GM12865 (cell line): ENCODE data around the gene FADS2.
"Not testable (repeated sequence)": the region's sequence is repeated elsewhere in the genome, so short reads cannot be mapped to it uniquely, and the experiment has no call there.

Experiments
- DNase-seq: peaks from one replicate; pipeline ENCODE4 v3.0.0; 2010; ENCODE audit warnings: low read depth
- H3K4me3 ChIP-seq: 2 replicates; pipeline ENCODE4 v1.5.1; 2011; ENCODE audit warnings: mild to moderate bottlenecking, low read depth, low read length, control low read depth
- TF ChIP-seq, protein P1 (sequence below): IDR thresholded peaks from 2 replicates; pipeline ENCODE4 v1.5.1; 2011; ENCODE audit warnings: low read length, control low read depth, low read depth, inconsistent platforms; ENCODE audit not compliant: insufficient read depth; ENCODE audit errors: missing control alignments

FADS2 gene

DNA sequence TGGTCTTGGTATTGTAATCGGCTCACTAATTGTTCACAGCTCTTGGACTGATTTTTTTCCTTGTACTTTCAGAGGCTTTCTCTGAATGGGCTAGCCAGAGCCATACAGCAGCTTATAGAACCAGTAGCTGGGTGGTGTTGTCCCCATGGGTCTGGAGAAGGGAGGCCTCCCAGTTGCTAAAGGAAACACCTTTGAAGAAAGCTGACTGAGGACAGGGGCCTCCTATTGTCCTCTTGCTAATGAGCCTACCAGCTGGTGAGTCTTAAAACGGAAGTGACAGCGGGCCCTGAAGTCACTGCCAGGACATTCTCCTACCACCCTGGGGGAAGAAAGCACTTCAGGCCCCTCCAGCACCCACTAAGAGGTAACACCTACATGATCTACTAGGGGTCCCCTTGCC, 53.3 kb downstream of the FADS2 start:
- H3K4me3 ChIP-seq = no peak overlapping the region
- DNase-seq = no peak
- TF ChIP-seq, protein P1, sequence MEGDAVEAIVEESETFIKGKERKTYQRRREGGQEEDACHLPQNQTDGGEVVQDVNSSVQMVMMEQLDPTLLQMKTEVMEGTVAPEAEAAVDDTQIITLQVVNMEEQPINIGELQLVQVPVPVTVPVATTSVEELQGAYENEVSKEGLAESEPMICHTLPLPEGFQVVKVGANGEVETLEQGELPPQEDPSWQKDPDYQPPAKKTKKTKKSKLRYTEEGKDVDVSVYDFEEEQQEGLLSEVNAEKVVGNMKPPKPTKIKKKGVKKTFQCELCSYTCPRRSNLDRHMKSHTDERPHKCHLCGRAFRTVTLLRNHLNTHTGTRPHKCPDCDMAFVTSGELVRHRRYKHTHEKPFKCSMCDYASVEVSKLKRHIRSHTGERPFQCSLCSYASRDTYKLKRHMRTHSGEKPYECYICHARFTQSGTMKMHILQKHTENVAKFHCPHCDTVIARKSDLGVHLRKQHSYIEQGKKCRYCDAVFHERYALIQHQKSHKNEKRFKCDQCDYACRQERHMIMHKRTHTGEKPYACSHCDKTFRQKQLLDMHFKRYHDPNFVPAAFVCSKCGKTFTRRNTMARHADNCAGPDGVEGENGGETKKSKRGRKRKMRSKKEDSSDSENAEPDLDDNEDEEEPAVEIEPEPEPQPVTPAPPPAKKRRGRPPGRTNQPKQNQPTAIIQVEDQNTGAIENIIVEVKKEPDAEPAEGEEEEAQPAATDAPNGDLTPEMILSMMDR = no peak

DNA sequence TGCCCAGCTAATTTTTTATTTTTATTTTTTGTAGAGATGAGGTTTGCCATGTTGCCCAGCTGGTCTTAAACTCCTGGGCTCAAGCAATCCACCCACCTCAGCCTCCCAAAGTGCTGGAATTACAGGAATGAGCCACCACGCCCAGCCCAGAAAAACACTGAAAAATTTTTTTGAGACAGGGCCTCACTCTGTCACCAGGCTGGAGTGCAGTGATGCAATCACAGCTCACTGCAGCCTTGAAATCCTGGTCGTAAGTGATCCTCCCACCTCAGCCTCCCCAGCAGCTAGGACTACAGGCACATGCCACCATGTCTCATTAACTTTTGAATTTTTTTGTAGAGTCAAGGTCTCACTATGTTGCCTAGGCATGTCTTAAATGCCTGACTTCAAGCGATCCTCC, 54.2 kb downstream of the FADS2 start:
- not testable (repeated sequence) for DNase-seq, H3K4me3 ChIP-seq

DNA sequence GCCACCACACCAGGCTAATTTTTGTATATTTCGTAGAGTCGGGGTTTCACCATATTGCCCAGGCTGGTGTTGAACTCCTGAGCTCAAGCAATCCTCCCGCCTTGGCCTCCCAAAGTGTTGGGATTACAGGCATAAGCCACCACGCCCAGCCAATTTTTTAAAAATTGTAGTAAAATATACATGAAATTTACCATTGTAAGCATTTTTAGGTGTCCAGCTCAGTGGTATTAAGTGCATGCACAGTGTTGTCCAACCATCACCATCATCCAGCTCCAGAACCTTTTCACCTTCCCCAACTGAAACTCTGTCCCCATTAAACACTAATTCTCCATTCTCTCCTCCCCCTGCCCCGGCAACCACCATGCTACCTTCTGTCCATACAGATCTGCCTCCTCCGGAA, 54.8 kb downstream of the FADS2 start:
- no peak for DNase-seq
- TF ChIP-seq, protein P1 = no peak
- no peak overlapping the region for H3K4me3 ChIP-seq

DNA sequence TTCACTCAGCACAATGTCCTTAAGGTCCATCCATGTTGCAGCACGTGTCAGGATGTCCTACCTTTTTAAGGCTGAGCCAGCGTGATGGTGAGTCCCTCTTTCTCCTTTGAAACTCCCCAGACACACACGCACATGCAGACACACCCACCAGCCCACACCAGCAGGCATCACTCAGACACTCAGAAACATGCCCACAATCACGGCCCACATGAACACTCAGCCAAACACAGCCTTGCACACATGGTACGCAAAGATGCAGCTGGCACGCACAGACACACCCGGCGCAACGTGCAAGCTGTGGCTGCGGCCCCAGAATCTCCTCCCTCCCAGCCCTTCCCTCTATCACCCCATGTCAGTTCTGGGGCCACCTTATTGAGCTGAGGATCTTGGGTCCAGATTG, 55.2 kb downstream of the FADS2 start:
- DNase-seq = no peak
- TF ChIP-seq, protein P1 = no peak

DNA sequence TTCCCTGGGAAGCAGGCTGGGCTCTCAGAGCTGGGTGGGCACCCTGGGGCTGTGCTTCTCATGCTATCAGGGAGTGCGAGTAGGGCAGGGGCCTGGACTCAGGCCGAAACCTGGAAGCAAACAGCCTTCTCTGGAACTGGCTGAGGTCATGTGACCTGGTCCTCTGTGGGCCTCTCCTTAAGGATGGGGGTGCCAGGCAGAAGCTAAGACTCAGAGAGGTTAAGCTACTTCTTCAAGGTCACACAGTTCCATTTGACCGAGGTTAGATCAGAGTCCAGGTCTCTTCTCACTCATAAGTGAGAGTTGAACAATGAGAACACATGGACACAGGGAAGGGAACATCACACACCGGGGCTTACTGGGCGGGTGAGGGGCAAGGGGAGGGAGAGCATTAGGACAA, 55.8 kb downstream of the FADS2 start:
- TF ChIP-seq, protein P1 = no peak

More for the DNA sequence above, 55.2 kb downstream of the FADS2 start:
- H3K4me3 ChIP-seq = no peak overlapping the region

DNA sequence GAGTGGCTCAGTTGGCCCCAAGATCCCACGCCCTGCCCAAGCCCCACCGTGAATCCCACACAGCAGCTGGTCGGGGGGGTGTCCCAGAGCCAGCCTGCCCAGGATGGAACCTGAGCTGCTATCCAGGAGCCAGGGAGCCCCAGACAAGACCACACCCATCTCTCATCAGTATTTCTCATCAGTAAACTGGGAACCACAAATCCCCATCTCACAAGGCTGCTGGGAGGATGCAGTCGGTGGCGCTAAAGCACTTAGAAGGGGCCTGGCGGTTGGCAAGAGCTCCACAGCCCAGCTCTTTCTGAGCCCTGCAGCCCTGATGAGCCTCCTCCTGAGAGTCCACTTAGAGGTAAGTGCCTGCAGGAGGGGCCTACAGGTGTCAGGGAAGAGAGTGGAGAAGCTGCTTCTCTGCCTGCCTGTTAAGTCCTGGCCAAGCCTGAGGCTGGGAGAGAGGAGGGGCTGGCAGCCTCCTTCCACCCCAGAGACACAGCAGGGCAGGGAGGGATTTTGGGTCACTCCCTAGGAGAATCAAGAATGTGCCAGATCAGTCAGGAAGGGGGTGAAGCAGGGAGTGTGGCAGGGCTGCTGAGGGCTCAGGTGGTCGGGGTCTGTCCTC, 57.2 kb downstream of the FADS2 start:
- no peak overlapping the region for H3K4me3 ChIP-seq
- no peak for DNase-seq
- TF ChIP-seq, protein P1 = no peak

More for the DNA sequence above, 55.8 kb downstream of the FADS2 start:
- DNase-seq = no peak
- H3K4me3 ChIP-seq = no peak overlapping the region

DNA sequence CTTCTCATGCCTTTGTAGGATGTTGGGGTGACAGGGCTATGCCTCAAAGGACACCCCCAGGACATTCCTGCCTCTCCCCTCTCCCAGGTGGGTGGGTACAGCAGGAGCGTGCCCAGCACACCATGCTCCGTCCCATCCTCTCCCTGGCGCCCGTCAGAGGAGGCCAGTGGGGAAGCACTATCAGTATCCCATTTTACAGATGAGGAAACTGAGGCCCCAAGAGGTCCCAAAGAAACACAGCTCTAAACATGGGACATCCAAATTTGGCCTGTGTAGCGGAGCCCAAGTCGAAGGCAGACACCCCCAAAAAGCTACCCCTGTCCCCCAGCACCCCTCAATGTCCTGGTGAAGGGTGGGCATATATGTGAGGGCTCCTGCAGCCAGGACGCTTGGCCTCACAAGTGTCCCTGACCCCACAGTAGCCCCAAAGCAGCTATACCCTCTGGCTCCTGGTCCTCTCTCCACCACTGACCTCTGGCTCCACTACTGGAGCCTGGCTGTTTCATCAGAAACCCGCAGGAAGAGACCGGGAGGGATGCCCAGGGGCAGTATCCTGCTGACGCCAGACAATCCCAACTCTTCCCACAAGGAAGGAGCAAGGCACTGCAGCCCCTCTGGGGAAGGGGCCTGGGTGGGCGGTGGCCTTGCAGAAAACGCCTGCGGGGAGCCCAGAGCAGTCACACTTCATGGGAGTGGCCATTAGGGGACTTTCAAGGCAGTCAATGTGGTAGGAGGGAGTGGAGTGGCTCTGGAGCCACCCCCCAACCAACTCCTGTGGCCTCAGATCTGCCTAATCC, 57.9 kb downstream of the FADS2 start:
- TF ChIP-seq, protein P1 = no peak
- H3K4me3 ChIP-seq = no peak overlapping the region
- no peak for DNase-seq
